Neural cell (in vitro differentiated cells): ENCODE results near the gene TSPAN8. TPM values are rescaled to one million over a fixed set of nuclear protein-coding genes. Genes with fewer than 3 reads are reported as not detected.

ENCODE experiments used
- H2AFZ ChIP-seq: fragments of 200-600, 300-800 bp; sonication (generic), shearing (Covaris generic); 2 replicates; pipeline ENCODE4 v1.6.0; 2014; ENCODE audit warnings: low read depth, mild to moderate bottlenecking, antibody characterized with exemption, low read length, moderate library complexity
- H3F3A ChIP-seq: fragments of 200-600 bp; shearing (Covaris generic); 2 replicates; pipeline ENCODE4 v1.6.1; 2016; ENCODE audit warnings: mild to moderate bottlenecking, moderate library complexity, mixed read lengths, antibody characterized with exemption, low read length; ENCODE audit not compliant: insufficient read depth, poor library complexity, severe bottlenecking
- H3K27ac ChIP-seq: fragments of 200-600, 300-800 bp; sonication (generic), shearing (Covaris generic); 2 replicates; pipeline ENCODE4 v1.5.1; 2014; ENCODE audit warnings: mild to moderate bottlenecking, low read length, moderate library complexity
- H3K27me3 ChIP-seq: fragments of 300-800, 200-600 bp; sonication (generic), shearing (Covaris generic); 2 replicates; pipeline ENCODE4 v1.6.0; 2014; ENCODE audit warnings: mild to moderate bottlenecking, low read depth, low read length, moderate library complexity; ENCODE audit not compliant: insufficient read depth
- H3K36me3 ChIP-seq: fragments of 300-800, 200-600 bp; sonication (generic), shearing (Covaris generic); 2 replicates; pipeline ENCODE4 v1.5.1; 2014; ENCODE audit warnings: mild to moderate bottlenecking, antibody characterized with exemption, low read length, moderate library complexity; ENCODE audit not compliant: insufficient read depth
- H3K4me2 ChIP-seq: fragments of 300-800, 200-600 bp; sonication (generic), shearing (Covaris generic); 2 replicates; pipeline ENCODE4 v1.6.0; 2014; ENCODE audit warnings: mild to moderate bottlenecking, low read length
- H3K4me3 ChIP-seq: fragments of 300-800, 200-600 bp; sonication (generic), shearing (Covaris generic); 2 replicates; pipeline ENCODE4 v1.5.1; 2014; ENCODE audit warnings: mild to moderate bottlenecking, low read length, moderate library complexity
- H3K79me2 ChIP-seq: fragments of 200-600 bp; shearing (Covaris generic); replicated peaks from 2 replicates; pipeline ENCODE4 v1.6.0; 2014; ENCODE audit warnings: mild to moderate bottlenecking, low read length, moderate library complexity; ENCODE audit not compliant: insufficient read depth
- H3K9ac ChIP-seq: fragments of 300-800, 200-600 bp; sonication (generic), shearing (Covaris generic); 2 replicates; pipeline ENCODE4 v1.6.1; 2016; ENCODE audit warnings: mild to moderate bottlenecking, low read length, mixed read lengths
- H3K9me2 ChIP-seq: fragments of 200-600 bp; shearing (Covaris generic); 2 replicates; pipeline ENCODE4 v1.6.1; 2016; ENCODE audit warnings: mild to moderate bottlenecking, low read length, mixed read lengths; ENCODE audit not compliant: insufficient read depth
- H3K9me3 ChIP-seq: fragments of 200-600, 300-800 bp; sonication (generic), shearing (Covaris generic); 2 replicates; pipeline ENCODE4 v1.6.1; 2016; ENCODE audit warnings: mild to moderate bottlenecking, mixed run types, low read length, moderate library complexity, mixed read lengths
- H4K20me1 ChIP-seq: fragments of 200-600 bp; shearing (Covaris generic); 2 replicates; pipeline ENCODE4 v1.6.1; 2016; ENCODE audit warnings: mild to moderate bottlenecking, mixed run types; ENCODE audit not compliant: insufficient read depth
- CTCF ChIP-seq: fragments of 450-650 bp; IDR thresholded peaks from 2 replicates; pipeline ENCODE4 v1.5.1; 2014; ENCODE audit warnings: antibody characterized with exemption, mild to moderate bottlenecking, moderate library complexity; ENCODE audit not compliant: poor library complexity, severe bottlenecking
- EP300 ChIP-seq: fragments of 450-650 bp; conservative IDR thresholded peaks from 2 replicates; pipeline ENCODE4 v1.6.1; 2014; ENCODE audit warnings: antibody characterized with exemption, mild to moderate bottlenecking, moderate library complexity; ENCODE audit not compliant: poor library complexity, severe bottlenecking
- EZH2 ChIP-seq: fragments of 200-600, 300-800 bp; shearing (Covaris generic), sonication (generic); IDR thresholded peaks from 2 replicates; pipeline ENCODE4 v1.6.1; 2014; ENCODE audit warnings: antibody characterized with exemption, low read length, borderline replicate concordance, mild to moderate bottlenecking; ENCODE audit not compliant: insufficient read depth, poor library complexity, severe bottlenecking
- MXI1 ChIP-seq: fragments of 450-650 bp; conservative IDR thresholded peaks from 2 replicates; pipeline ENCODE4 v1.6.1; 2014; ENCODE audit warnings: antibody characterized with exemption, mild to moderate bottlenecking; ENCODE audit not compliant: poor library complexity, severe bottlenecking
- POLR2AphosphoS5 ChIP-seq: IDR thresholded peaks from 2 replicates; pipeline ENCODE4 v1.6.1; 2012
- RAD21 ChIP-seq: fragments of 450-650 bp; conservative IDR thresholded peaks from 2 replicates; pipeline ENCODE4 v1.6.1; 2014; ENCODE audit warnings: antibody characterized with exemption, mild to moderate bottlenecking, moderate library complexity
- REST ChIP-seq: IDR thresholded peaks from 2 replicates; pipeline ENCODE4 v1.6.1; 2012; ENCODE audit warnings: borderline replicate concordance
- SMC3 ChIP-seq: fragments of 450-650 bp; conservative IDR thresholded peaks from 2 replicates; pipeline ENCODE4 v1.6.1; 2014; ENCODE audit warnings: antibody characterized with exemption, mild to moderate bottlenecking, moderate library complexity; ENCODE audit not compliant: poor library complexity
- TAF1 ChIP-seq: IDR thresholded peaks from 2 replicates; pipeline ENCODE4 v1.6.1; 2012; ENCODE audit warnings: low read depth
- polyA plus RNA-seq: library from polyadenylated mRNA; depleted of rRNA; stranded (reverse); fragments of >200 nt; gene quantifications from 2 replicates; pipeline ENCODE4 v1.2.3, GENCODE V29; 2014

The TSPAN8 gene
- polyA plus RNA-seq, 1 donor from 2014 or later, result not detected

GRCh38 chr12:71159878-71160277, 2.1 kb upstream of the TSPAN8 start:
- Histone ChIP-seq H4K20me1 (no peaks in the 10 kb centered on the region), H3K9me3 (no peaks in the 10 kb centered on the region), H3K27me3 (no peaks in the 10 kb centered on the region), H3K9ac (no peak overlapping the region), H2AFZ (no peak overlapping the region), H3K4me2 (no peak overlapping the region), H3K9me2 (no peaks in the 10 kb centered on the region), H3F3A (no peaks in the 10 kb centered on the region), H3K79me2 (no peaks in the 10 kb centered on the region), H3K27ac (no peak overlapping the region), H3K4me3 (no peak overlapping the region), H3K36me3 (no peaks in the 10 kb centered on the region)
- TF ChIP-seq MXI1, result no peak
- no peak for TF ChIP-seq TAF1
- TF ChIP-seq EZH2, result no peak

GRCh38 chr12:71159264-71159663, 1.5 kb upstream of the TSPAN8 start:
- no peaks in the 10 kb centered on the region for H3F3A ChIP-seq
- H3K4me3 ChIP-seq, result no peak overlapping the region
- H3K79me2 ChIP-seq, result no peaks in the 10 kb centered on the region

More at GRCh38 chr12:71159264-71159663, 1.5 kb upstream of the TSPAN8 start:
- no peaks in the 10 kb centered on the region for H3K9me3 ChIP-seq
- no peaks in the 10 kb centered on the region for H3K9me2 ChIP-seq
- H3K27ac ChIP-seq, result no peak overlapping the region
- H4K20me1 ChIP-seq, result no peaks in the 10 kb centered on the region
- no peaks in the 10 kb centered on the region for H3K27me3 ChIP-seq
- H3K4me2 ChIP-seq, result no peak overlapping the region
- H3K36me3 ChIP-seq, result no peaks in the 10 kb centered on the region
- TF ChIP-seq MXI1, result no peak
- TF ChIP-seq EP300, result no peak
- TF ChIP-seq TAF1, result no peak
- no peak for TF ChIP-seq SMC3
- TF ChIP-seq POLR2AphosphoS5, result no peak
- no peak for TF ChIP-seq REST
- TF ChIP-seq EZH2, result no peak
- no peak for TF ChIP-seq CTCF
- no peak for TF ChIP-seq RAD21
- H3K9ac ChIP-seq, result no peak overlapping the region
- H2AFZ ChIP-seq, result no peak overlapping the region
